Effector memory CD4-positive, alpha-beta T cell (primary cell): ENCODE data around the gene TULP4.
"Not testable (repeated sequence)": the region's sequence is repeated elsewhere in the genome, so short reads cannot be mapped to it uniquely, and the experiment has no call there.

ENCODE experiments used
- DNase-seq, 3 donors: peaks; one replicate each; pipeline ENCODE4 v3.0.0-alpha.2; 2020
- H3K27ac ChIP-seq: 2 replicates; pipeline ENCODE4 v1.7.0; 2013; ENCODE audit warnings: mild to moderate bottlenecking, low read length, moderate library complexity; ENCODE audit not compliant: insufficient read depth, poor library complexity, severe bottlenecking
- H3K27me3 ChIP-seq: replicated peaks from 2 replicates; pipeline ENCODE4 v1.7.0; 2013; ENCODE audit warnings: mild to moderate bottlenecking, low read length; ENCODE audit not compliant: insufficient read depth, control insufficient read depth, poor library complexity, severe bottlenecking
- H3K36me3 ChIP-seq: 2 replicates; pipeline ENCODE4 v1.7.0; 2013; ENCODE audit warnings: mild to moderate bottlenecking, low read length, moderate library complexity; ENCODE audit not compliant: control insufficient read depth, insufficient read depth
- H3K4me1 ChIP-seq: 2 replicates; pipeline ENCODE4 v1.7.0; 2013; ENCODE audit warnings: low read length, mild to moderate bottlenecking; ENCODE audit not compliant: control insufficient read depth, insufficient read depth, poor library complexity, severe bottlenecking
- H3K4me3 ChIP-seq: 2 replicates; pipeline ENCODE4 v1.7.0; 2013; ENCODE audit warnings: low read length, low read depth, mild to moderate bottlenecking; ENCODE audit not compliant: insufficient read depth, poor library complexity, severe bottlenecking
- H3K9me3 ChIP-seq: 2 replicates; pipeline ENCODE4 v1.7.0; 2013; ENCODE audit warnings: mild to moderate bottlenecking, low read length, moderate library complexity; ENCODE audit not compliant: control insufficient read depth

The TULP4 gene

GRCh38 chr6:158514176-158514575 lies 201.9 kb downstream of the TULP4 start:
- no peaks in the 10 kb centered on the region for H3K9me3 ChIP-seq
- peaks cover 12% of the 10 kb centered on the region for H3K4me1 ChIP-seq
- H3K27me3 ChIP-seq, result no peaks in the 10 kb centered on the region
- H3K27ac ChIP-seq, result no peak overlapping the region
- H3K36me3 ChIP-seq, result no peaks in the 10 kb centered on the region
- DNase-seq, result no peak
- H3K4me3 ChIP-seq, result no peak overlapping the region

GRCh38 chr6:158514991-158515390 lies 202.7 kb downstream of the TULP4 start:
- H3K27ac ChIP-seq, result no peak overlapping the region
- H3K27me3 ChIP-seq, result no peaks in the 10 kb centered on the region
- H3K36me3 ChIP-seq, result no peaks in the 10 kb centered on the region
- no peak for DNase-seq
- H3K4me3 ChIP-seq, result no peak overlapping the region
- H3K9me3 ChIP-seq, result no peaks in the 10 kb centered on the region
- peaks cover 12% of the 10 kb centered on the region for H3K4me1 ChIP-seq

GRCh38 chr6:158516098-158516497 lies 203.8 kb downstream of the TULP4 start:
- H3K4me3 ChIP-seq, result no peak overlapping the region
- no peak for DNase-seq
- no peak overlapping the region for H3K27ac ChIP-seq
- H3K36me3 ChIP-seq, result no peaks in the 10 kb centered on the region
- no peaks in the 10 kb centered on the region for H3K9me3 ChIP-seq
- no peaks in the 10 kb centered on the region for H3K27me3 ChIP-seq
- H3K4me1 ChIP-seq, result peaks cover 12% of the 10 kb centered on the region

GRCh38 chr6:158517038-158517437 lies 204.8 kb downstream of the TULP4 start:
- Histone ChIP-seq H3K4me3 (no peak overlapping the region), H3K27me3 (no peaks in the 10 kb centered on the region), H3K9me3 (no peaks in the 10 kb centered on the region), H3K27ac (no peak overlapping the region), H3K36me3 (no peaks in the 10 kb centered on the region), H3K4me1 (peaks cover 12% of the 10 kb centered on the region)
- DNase-seq, result no peak

- no peaks in the 10 kb centered on the region for H3K9me3 ChIP-seq
- no peak for DNase-seq
- H3K4me1 ChIP-seq, result peaks cover 12% of the 10 kb centered on the region
- H3K27me3 ChIP-seq, result no peaks in the 10 kb centered on the region
- no peaks in the 10 kb centered on the region for H3K36me3 ChIP-seq
- H3K27ac ChIP-seq, result no peak overlapping the region
- H3K4me3 ChIP-seq, result no peak overlapping the region
Measured at GRCh38 chr6:158517581-158517980, 205.3 kb downstream of the TULP4 start.

- no peaks in the 10 kb centered on the region for H3K27me3 ChIP-seq
- no peaks in the 10 kb centered on the region for H3K9me3 ChIP-seq
- peak overlapping the region; percentile 49 for H3K4me3 ChIP-seq
- peak in 2 of 3 donors; percentile 29 to 36 for DNase-seq
- H3K36me3 ChIP-seq, result no peaks in the 10 kb centered on the region
- peak overlapping the region; percentile 31 for H3K27ac ChIP-seq
- H3K4me1 ChIP-seq, result peaks cover 12% of the 10 kb centered on the region
Measured at GRCh38 chr6:158518191-158519127, 206.2 kb downstream of the TULP4 start.

GRCh38 chr6:158519300-158519699 lies 207.0 kb downstream of the TULP4 start:
- Histone ChIP-seq H3K4me3 (no peak overlapping the region), H3K36me3 (no peaks in the 10 kb centered on the region), H3K4me1 (peaks cover 10% of the 10 kb centered on the region), H3K27me3 (peaks cover 4% of the 10 kb centered on the region), H3K27ac (no peak overlapping the region), H3K9me3 (no peaks in the 10 kb centered on the region)
- DNase-seq, result no peak

- H3K4me3 ChIP-seq, result no peak overlapping the region
- DNase-seq, result no peak
- H3K36me3 ChIP-seq, result no peaks in the 10 kb centered on the region
- H3K27me3 ChIP-seq, result peaks cover 5% of the 10 kb centered on the region
- H3K4me1 ChIP-seq, result peaks cover 7% of the 10 kb centered on the region
- no peaks in the 10 kb centered on the region for H3K9me3 ChIP-seq
- no peak overlapping the region for H3K27ac ChIP-seq
Measured at GRCh38 chr6:158519761-158520160, 207.5 kb downstream of the TULP4 start.

- H3K36me3 ChIP-seq, H3K4me1 ChIP-seq, H3K9me3 ChIP-seq, H3K27me3 ChIP-seq, H3K4me3 ChIP-seq, DNase-seq, H3K27ac ChIP-seq: not testable (repeated sequence)
Measured at GRCh38 chr6:158520975-158521374, 208.7 kb downstream of the TULP4 start.

GRCh38 chr6:158521759-158522158 lies 209.5 kb downstream of the TULP4 start:
- Histone ChIP-seq H3K36me3 (no peaks in the 10 kb centered on the region), H3K9me3 (no peaks in the 10 kb centered on the region), H3K4me1 (peaks cover 7% of the 10 kb centered on the region), H3K27me3 (peaks cover 5% of the 10 kb centered on the region), H3K27ac (no peak overlapping the region), H3K4me3 (no peak overlapping the region)
- DNase-seq, result no peak
